Astrocyte (in vitro differentiated cells and primary cell): ENCODE data around the gene ADIG.

Source experiments
- EZH2 ChIP-seq: IDR thresholded peaks from 2 replicates; pipeline ENCODE4 v1.6.1; 2012; ENCODE audit warnings: mild to moderate bottlenecking, low read length, inconsistent platforms; ENCODE audit not compliant: insufficient read depth
- TF ChIP-seq, protein P1 (sequence below): IDR thresholded peaks from 2 replicates; pipeline ENCODE4 v1.5.1; 2011; ENCODE audit warnings: low read depth, mild to moderate bottlenecking, inconsistent platforms, low read length, moderate library complexity; ENCODE audit not compliant: insufficient read depth

DNA sequence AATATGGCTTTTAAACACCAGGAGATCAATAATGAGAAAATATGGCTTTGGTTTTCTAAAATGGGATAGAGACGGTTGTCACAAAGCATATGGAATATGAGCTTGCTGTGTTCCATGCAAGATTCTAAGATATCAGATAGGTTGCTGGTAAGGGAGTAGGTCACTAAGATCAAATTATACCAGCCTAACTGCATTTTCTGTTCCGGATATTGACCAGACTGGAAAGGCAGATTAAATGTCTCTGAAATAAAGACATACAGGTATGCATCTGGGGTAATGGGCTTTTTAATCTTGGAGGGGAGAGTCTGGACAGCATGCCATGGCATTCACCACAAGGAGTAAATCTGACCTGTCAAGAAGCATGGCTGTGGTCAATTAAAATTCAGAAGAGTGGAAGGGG lies 35.2 kb upstream of the ADIG start:
- TF ChIP-seq, protein P1, sequence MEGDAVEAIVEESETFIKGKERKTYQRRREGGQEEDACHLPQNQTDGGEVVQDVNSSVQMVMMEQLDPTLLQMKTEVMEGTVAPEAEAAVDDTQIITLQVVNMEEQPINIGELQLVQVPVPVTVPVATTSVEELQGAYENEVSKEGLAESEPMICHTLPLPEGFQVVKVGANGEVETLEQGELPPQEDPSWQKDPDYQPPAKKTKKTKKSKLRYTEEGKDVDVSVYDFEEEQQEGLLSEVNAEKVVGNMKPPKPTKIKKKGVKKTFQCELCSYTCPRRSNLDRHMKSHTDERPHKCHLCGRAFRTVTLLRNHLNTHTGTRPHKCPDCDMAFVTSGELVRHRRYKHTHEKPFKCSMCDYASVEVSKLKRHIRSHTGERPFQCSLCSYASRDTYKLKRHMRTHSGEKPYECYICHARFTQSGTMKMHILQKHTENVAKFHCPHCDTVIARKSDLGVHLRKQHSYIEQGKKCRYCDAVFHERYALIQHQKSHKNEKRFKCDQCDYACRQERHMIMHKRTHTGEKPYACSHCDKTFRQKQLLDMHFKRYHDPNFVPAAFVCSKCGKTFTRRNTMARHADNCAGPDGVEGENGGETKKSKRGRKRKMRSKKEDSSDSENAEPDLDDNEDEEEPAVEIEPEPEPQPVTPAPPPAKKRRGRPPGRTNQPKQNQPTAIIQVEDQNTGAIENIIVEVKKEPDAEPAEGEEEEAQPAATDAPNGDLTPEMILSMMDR: no peak
- no peak for TF ChIP-seq EZH2
